GM12878 (cell line): ENCODE results near the gene NT5M. TPM values are rescaled to one million over a fixed set of nuclear protein-coding genes. Genes with fewer than 3 reads are reported as not detected.

Experiments used
- CBFB ChIP-seq: IDR thresholded peaks from 2 replicates; pipeline ENCODE4 v1.6.1; 2016; ENCODE audit warnings: antibody characterized with exemption, low read depth
- CREB1 ChIP-seq: IDR thresholded peaks from 2 replicates; pipeline ENCODE4 v1.6.1; 2012; ENCODE audit warnings: low read depth, mild to moderate bottlenecking, inconsistent platforms
- EED ChIP-seq: sonication (generic); IDR thresholded peaks from 2 replicates; pipeline ENCODE4 v1.6.1; 2016; ENCODE audit warnings: antibody characterized with exemption, low read depth
- EGR1 ChIP-seq, 2 experiments: IDR thresholded peaks; 1 replicate in 1 of 2; 2 replicates in 1 of 2; pipeline ENCODE4 v1.6.1; 2011 to 2012; ENCODE audit warnings: low read depth in 2 of 2, low read length in 2 of 2, borderline replicate concordance in 1 of 2, mild to moderate bottlenecking in 1 of 2, moderate library complexity in 1 of 2
- FOS ChIP-seq: IDR thresholded peaks from 3 replicates; pipeline ENCODE4 v1.6.1; 2011; ENCODE audit warnings: borderline replicate concordance; ENCODE audit not compliant: insufficient read length; ENCODE audit errors: extremely low read depth
- HDGF ChIP-seq: fragments of 450-650 bp; IDR thresholded peaks from 2 replicates; pipeline ENCODE4 v1.6.1; 2016; ENCODE audit warnings: antibody characterized with exemption
- JUND ChIP-seq: IDR thresholded peaks from 2 replicates; pipeline ENCODE4 v1.6.1; 2012; ENCODE audit warnings: low read depth, mild to moderate bottlenecking, low read length, improper control_type of control experiment, moderate library complexity
- MEF2A ChIP-seq: IDR thresholded peaks from 2 replicates; pipeline ENCODE4 v1.6.1; 2011; ENCODE audit warnings: low read depth, mild to moderate bottlenecking, low read length, moderate library complexity; ENCODE audit not compliant: insufficient read depth
- NBN ChIP-seq: fragments of 450-650 bp; IDR thresholded peaks from 2 replicates; pipeline ENCODE4 v1.6.1; 2016
- POLR2A ChIP-seq: IDR thresholded peaks from 2 replicates; pipeline ENCODE4 v1.6.1; 2011; ENCODE audit warnings: low read depth, mild to moderate bottlenecking, low read length
- RAD21 ChIP-seq: IDR thresholded peaks from 2 replicates; pipeline ENCODE4 v1.6.1; 2011; ENCODE audit warnings: mild to moderate bottlenecking, low read depth, low read length, moderate library complexity; ENCODE audit not compliant: insufficient read depth
- RBBP5 ChIP-seq: fragments of 200-600 bp; sonication (generic); conservative IDR thresholded peaks from 2 replicates; pipeline ENCODE4 v1.6.1; 2016
- RCOR1 ChIP-seq: conservative IDR thresholded peaks from 2 replicates; pipeline ENCODE4 v1.6.1; 2012; ENCODE audit warnings: low read depth, low read length, improper control_type of control experiment
- RFX5 ChIP-seq: IDR thresholded peaks from 2 replicates; pipeline ENCODE4 v1.6.1; 2011; ENCODE audit warnings: low read depth, low read length, improper control_type of control experiment
- RUNX3 ChIP-seq: IDR thresholded peaks from 2 replicates; pipeline ENCODE4 v1.6.1; 2012; ENCODE audit warnings: low read length, inconsistent platforms
- SIN3A ChIP-seq: IDR thresholded peaks from 2 replicates; pipeline ENCODE4 v1.6.1; 2012; ENCODE audit warnings: low read depth, low read length, improper control_type of control experiment
- SP1 ChIP-seq: IDR thresholded peaks from one replicate; pipeline ENCODE4 v1.6.1; 2011; ENCODE audit warnings: low read depth, low read length
- SPI1 ChIP-seq: IDR thresholded peaks from 2 replicates; pipeline ENCODE4 v1.6.1; 2011; ENCODE audit warnings: low read depth, mild to moderate bottlenecking, low read length, moderate library complexity, borderline replicate concordance; ENCODE audit not compliant: insufficient read depth
- TCF7 ChIP-seq: IDR thresholded peaks from 2 replicates; pipeline ENCODE4 v1.6.1; 2014; ENCODE audit warnings: antibody characterized with exemption, borderline replicate concordance
- polyA plus RNA-seq, 11 experiments: library from polyadenylated mRNA; depleted of rRNA in 4 of 11; unstranded in 6 of 11; stranded (reverse) in 5 of 11; fragments of >200 nt; fragmentation: Nextera tagmentation in 4 of 11; fragmentation: Illumina TruSeq in 1 of 11; extraction: Ambion mirVana in 4 of 11; extraction: Trizol in 1 of 11; gene quantifications; 1 replicate in 1 of 11; 2 replicates in 10 of 11; pipeline versions ENCODE4 v1.2.1 to v1.2.3, GENCODE V29; 2011 to 2016; ENCODE audit warnings: inconsistent platforms in 2 of 11, missing spikeins in 2 of 11, low read depth in 1 of 11
- total RNA-seq, 4 experiments: library from RNA; depleted of rRNA in 3 of 4; stranded (reverse); fragments of >200 nt in 3 of 4; fragmentation: Illumina TruSeq in 1 of 4; extraction: Trizol in 1 of 4; gene quantifications; 2 replicates each; pipeline versions ENCODE4 v1.2.1 to v1.2.3, GENCODE V29; 2013 to 2021
- TF ChIP-seq, protein P1 (sequence below): IDR thresholded peaks from 2 replicates; pipeline ENCODE4 v1.6.1; 2012; ENCODE audit warnings: low read depth, low read length, improper control_type of control experiment
- TF ChIP-seq, protein P2 (sequence below): IDR thresholded peaks from 2 replicates; pipeline ENCODE4 v1.6.1; 2012; ENCODE audit warnings: low read length, inconsistent platforms
- TF ChIP-seq, protein P3 (sequence below): fragments of 450-650 bp; conservative IDR thresholded peaks from 2 replicates; pipeline ENCODE4 v1.6.1; 2017; ENCODE audit warnings: mild to moderate bottlenecking, moderate library complexity
- TF ChIP-seq, protein P4 (sequence below): fragments of 450-650 bp; IDR thresholded peaks from 2 replicates; pipeline ENCODE4 v1.6.1; 2018; ENCODE audit warnings: mild to moderate bottlenecking, low read depth, moderate library complexity; ENCODE audit not compliant: partially characterized antibody

Gene NT5M
- total and polyA plus RNA-seq, 10 of the 15 experiments (the other 5 are each of a cell fraction or from before 2014, with no cell fraction given) = 0.18 to 14.1 (median 2.9) TPM

DNA sequence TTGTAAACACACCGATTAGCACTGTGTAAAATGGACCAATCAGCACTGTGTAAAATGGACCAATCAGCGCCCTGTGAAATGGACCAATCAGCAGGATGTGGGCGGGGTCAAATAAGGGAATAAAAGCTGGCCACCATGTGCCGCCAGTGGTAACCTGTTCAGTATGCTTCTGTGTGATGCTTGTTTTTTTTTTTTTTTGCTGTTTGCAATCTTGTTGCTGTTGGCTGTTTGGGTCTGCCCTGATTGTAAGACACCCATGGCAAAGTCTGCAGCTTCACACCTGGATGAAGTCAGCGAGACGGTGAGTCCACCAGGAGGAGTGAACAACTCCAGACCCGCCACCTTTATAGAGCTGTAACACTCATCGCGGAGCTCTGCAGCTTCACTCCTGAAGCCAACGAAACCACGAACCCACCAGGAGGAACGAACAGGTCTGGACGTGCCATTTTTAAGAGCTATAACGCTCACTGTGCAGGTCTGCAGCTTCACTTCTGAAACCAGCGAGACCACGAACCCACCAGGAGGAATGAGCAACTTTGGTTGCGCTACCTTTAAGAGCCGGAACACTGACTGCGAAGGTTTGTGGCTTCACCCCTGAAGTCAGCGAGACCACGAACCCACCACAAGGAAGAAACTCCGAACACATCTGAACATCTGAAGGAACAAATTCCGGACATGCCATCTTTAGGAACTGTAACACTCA is 88.6 kb downstream of the NT5M start (continued):
- TF ChIP-seq RCOR1 (no peak), CREB1 (no peak), JUND (no peak), RBBP5 (no peak), SP1 (peak; percentile 77), POLR2A (peak; percentile 37; the same call in 1 of the 2 replicates), SIN3A (no peak), HDGF (no peak), EGR1 (IDR thresholded peaks at IDR 0.05; ENCODE audit: borderline replicate concordance in 1 of 2, low read depth in 2 of 2, low read length in 2 of 2) (no peak), SPI1 (no peak), MEF2A (no peak), RUNX3 (peak; percentile 89; the same call in 1 of the 2 replicates), CBFB (peak; percentile 68; the same call in 1 of the 2 replicates), NBN (no peak), RAD21 (no peak), FOS (peak; percentile 30), EED (peak; percentile 54; the same call in 1 of the 2 replicates), RFX5 (no peak), TCF7 (no peak)
- TF ChIP-seq, protein P1, sequence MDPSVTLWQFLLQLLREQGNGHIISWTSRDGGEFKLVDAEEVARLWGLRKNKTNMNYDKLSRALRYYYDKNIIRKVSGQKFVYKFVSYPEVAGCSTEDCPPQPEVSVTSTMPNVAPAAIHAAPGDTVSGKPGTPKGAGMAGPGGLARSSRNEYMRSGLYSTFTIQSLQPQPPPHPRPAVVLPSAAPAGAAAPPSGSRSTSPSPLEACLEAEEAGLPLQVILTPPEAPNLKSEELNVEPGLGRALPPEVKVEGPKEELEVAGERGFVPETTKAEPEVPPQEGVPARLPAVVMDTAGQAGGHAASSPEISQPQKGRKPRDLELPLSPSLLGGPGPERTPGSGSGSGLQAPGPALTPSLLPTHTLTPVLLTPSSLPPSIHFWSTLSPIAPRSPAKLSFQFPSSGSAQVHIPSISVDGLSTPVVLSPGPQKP = no peak
- TF ChIP-seq, protein P2, sequence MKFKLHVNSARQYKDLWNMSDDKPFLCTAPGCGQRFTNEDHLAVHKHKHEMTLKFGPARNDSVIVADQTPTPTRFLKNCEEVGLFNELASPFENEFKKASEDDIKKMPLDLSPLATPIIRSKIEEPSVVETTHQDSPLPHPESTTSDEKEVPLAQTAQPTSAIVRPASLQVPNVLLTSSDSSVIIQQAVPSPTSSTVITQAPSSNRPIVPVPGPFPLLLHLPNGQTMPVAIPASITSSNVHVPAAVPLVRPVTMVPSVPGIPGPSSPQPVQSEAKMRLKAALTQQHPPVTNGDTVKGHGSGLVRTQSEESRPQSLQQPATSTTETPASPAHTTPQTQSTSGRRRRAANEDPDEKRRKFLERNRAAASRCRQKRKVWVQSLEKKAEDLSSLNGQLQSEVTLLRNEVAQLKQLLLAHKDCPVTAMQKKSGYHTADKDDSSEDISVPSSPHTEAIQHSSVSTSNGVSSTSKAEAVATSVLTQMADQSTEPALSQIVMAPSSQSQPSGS = 0 out of 2 replicates have a peak, but pooled peaks have one; percentile 25
- TF ChIP-seq, protein P3, sequence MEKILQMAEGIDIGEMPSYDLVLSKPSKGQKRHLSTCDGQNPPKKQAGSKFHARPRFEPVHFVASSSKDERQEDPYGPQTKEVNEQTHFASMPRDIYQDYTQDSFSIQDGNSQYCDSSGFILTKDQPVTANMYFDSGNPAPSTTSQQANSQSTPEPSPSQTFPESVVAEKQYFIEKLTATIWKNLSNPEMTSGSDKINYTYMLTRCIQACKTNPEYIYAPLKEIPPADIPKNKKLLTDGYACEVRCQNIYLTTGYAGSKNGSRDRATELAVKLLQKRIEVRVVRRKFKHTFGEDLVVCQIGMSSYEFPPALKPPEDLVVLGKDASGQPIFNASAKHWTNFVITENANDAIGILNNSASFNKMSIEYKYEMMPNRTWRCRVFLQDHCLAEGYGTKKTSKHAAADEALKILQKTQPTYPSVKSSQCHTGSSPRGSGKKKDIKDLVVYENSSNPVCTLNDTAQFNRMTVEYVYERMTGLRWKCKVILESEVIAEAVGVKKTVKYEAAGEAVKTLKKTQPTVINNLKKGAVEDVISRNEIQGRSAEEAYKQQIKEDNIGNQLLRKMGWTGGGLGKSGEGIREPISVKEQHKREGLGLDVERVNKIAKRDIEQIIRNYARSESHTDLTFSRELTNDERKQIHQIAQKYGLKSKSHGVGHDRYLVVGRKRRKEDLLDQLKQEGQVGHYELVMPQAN = no peak
- TF ChIP-seq, protein P4, sequence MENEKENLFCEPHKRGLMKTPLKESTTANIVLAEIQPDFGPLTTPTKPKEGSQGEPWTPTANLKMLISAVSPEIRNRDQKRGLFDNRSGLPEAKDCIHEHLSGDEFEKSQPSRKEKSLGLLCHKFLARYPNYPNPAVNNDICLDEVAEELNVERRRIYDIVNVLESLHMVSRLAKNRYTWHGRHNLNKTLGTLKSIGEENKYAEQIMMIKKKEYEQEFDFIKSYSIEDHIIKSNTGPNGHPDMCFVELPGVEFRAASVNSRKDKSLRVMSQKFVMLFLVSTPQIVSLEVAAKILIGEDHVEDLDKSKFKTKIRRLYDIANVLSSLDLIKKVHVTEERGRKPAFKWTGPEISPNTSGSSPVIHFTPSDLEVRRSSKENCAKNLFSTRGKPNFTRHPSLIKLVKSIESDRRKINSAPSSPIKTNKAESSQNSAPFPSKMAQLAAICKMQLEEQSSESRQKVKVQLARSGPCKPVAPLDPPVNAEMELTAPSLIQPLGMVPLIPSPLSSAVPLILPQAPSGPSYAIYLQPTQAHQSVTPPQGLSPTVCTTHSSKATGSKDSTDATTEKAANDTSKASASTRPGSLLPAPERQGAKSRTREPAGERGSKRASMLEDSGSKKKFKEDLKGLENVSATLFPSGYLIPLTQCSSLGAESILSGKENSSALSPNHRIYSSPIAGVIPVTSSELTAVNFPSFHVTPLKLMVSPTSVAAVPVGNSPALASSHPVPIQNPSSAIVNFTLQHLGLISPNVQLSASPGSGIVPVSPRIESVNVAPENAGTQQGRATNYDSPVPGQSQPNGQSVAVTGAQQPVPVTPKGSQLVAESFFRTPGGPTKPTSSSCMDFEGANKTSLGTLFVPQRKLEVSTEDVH = no peak
